Esophagus muscularis mucosa (tissue), 4 donors: ENCODE data around the gene WWOX.

ENCODE experiments used
- EP300 ChIP-seq: sonication (generic); formaldehyde crosslinking; IDR thresholded peaks from one replicate; pipeline ENCODE4 v1.6.1; 2017; ENCODE audit warnings: antibody characterized with exemption
- POLR2A ChIP-seq: fragments of 450-650 bp; IDR thresholded peaks from one replicate; pipeline ENCODE4 v1.6.1; 2017; ENCODE audit warnings: antibody characterized with exemption, moderate library complexity, mild to moderate bottlenecking, low read depth
- POLR2AphosphoS5 ChIP-seq, 2 donors: sonication (generic); formaldehyde crosslinking; IDR thresholded peaks; one replicate each; pipeline ENCODE4 v1.6.1; 2017; ENCODE audit warnings: antibody characterized with exemption in 2 of 2
- TF ChIP-seq, protein P1 (sequence below), 3 experiments: fragments of 200-600 bp in 2 of 3; fragments of 450-650 bp in 1 of 3; sonication (generic) in 2 of 3; IDR thresholded peaks; one replicate each; pipeline ENCODE4 v1.5.1; 2017 to 2019; ENCODE audit warnings: antibody characterized with exemption in 3 of 3, mild to moderate bottlenecking in 2 of 3, moderate library complexity in 1 of 3

DNA sequence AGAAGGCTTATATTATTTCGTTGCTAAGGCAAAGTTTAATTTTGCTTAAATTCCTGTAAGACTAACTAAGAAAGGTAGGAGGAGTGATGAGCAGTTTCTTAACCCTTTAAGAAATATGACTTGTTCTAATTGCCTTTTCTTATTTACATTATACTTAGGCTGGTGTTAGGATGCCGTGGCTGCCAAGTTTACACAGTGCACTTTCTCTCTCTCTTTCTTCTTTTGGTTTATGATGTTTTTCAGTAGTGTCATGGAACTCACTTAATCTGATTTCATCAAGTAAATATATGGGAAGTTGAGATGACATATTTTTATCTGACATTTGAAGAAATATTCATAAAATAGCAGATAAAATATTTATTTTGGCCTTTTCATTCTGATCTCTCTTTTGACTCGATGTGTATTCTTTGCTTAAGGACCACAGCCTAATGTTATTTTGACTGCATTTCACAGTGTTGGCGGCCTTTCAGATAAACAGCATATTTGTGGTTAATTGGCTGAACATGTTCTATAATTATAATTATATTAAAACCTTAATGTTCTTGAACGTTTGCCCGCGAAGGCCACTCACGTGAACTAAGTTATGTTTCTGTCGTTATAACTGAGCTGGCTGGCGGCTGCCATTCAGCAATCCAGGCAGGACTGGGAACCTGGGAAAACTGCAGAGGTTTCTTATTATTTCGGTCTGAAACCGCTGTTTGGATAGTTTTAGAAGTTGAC lies 191.6 kb downstream of the WWOX start:
- TF ChIP-seq, protein P1, sequence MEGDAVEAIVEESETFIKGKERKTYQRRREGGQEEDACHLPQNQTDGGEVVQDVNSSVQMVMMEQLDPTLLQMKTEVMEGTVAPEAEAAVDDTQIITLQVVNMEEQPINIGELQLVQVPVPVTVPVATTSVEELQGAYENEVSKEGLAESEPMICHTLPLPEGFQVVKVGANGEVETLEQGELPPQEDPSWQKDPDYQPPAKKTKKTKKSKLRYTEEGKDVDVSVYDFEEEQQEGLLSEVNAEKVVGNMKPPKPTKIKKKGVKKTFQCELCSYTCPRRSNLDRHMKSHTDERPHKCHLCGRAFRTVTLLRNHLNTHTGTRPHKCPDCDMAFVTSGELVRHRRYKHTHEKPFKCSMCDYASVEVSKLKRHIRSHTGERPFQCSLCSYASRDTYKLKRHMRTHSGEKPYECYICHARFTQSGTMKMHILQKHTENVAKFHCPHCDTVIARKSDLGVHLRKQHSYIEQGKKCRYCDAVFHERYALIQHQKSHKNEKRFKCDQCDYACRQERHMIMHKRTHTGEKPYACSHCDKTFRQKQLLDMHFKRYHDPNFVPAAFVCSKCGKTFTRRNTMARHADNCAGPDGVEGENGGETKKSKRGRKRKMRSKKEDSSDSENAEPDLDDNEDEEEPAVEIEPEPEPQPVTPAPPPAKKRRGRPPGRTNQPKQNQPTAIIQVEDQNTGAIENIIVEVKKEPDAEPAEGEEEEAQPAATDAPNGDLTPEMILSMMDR (IDR thresholded peaks at IDR 0.05): no peak
- TF ChIP-seq EP300 (no peak), POLR2A (no peak), POLR2AphosphoS5 (IDR thresholded peaks at IDR 0.05) (no peak)
